ENCODE data around the gene ZNF10.

Gene ZNF10

DNA sequence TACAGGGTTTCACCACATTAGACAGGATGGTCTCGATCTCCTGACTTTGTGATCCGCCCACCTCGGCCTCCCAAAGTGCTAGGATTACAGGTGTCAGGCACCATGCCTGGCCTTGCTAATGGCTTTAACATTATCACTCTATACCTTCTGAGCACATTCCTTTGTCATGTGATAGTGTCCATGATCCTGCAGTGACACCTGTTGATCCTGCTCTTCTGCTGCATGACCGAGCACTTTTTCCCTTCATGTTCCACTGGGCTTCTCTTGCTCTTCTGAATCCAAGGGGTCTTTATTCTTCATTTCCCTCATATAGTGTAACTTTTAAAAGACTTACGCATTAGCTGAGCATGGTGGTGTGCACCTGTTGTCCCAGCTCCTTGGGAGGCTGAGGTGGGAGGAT is 62.4 kb downstream of the ZNF10 start:
- in situ Hi-C loops (cut with MboI; ENCODE audit: low sequenced_read_pairs), result no loop called here

DNA sequence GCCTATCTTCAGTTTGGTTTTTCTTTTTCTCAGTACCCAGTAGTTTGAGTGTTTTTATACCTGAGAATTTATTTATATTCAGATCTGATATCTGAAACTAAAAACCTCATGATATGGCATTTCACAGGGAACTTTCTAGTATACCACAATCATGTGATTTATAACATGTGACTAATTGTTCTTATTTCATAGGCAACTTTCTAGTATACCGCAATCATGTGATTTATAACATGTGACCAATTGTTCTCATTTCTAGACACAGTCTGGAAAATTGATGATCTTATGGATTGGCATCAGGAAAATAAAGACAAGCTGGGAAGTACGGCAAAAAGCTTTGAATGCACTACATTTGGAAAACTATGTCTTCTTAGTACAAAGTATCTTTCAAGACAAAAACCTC is 71.5 kb downstream of the ZNF10 start:
- in situ Hi-C loops (cut with MboI; ENCODE audit: low sequenced_read_pairs), result no loop called here

DNA sequence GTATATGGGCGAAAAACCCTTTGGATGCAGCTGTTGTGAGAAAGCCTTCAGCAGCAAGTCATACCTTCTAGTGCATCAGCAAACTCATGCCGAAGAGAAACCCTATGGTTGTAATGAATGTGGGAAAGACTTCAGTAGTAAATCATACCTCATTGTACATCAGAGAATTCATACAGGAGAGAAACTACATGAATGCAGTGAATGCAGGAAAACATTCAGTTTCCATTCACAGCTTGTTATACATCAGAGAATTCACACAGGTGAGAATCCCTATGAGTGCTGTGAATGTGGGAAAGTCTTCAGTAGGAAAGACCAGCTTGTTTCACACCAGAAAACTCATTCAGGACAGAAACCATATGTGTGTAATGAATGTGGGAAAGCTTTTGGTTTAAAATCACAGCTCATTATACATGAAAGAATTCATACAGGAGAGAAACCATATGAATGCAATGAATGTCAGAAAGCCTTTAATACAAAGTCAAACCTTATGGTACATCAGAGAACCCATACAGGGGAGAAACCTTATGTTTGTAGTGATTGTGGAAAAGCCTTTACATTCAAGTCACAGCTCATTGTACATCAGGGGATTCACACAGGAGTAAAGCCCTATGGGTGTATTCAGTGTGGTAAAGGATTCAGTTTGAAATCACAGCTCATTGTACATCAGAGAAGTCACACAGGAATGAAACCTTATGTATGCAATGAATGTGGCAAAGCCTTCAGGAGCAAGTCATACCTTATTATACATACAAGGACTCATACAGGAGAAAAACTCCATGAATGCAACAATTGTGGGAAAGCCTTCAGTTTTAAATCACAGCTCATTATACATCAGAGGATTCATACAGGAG is 72.3 kb downstream of the ZNF10 start:
- in situ Hi-C loops (cut with MboI; ENCODE audit: low sequenced_read_pairs), result no loop called here

- in situ Hi-C loops (cut with MboI; ENCODE audit: low sequenced_read_pairs), result no loop called here
Measured at GRCh38 chr12:133203344-133204263, 73.2 kb downstream of the ZNF10 start.

DNA sequence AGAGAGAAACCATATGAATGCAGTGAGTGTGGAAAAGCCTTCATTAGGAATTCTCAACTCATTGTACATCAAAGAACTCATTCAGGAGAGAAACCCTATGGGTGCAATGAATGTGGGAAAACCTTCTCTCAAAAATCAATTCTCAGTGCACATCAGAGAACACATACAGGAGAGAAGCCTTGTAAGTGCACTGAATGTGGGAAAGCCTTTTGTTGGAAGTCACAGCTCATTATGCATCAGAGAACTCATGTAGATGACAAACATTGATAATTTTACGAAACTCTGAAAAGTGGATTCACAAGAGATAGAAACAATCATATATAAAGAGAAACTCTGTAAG is 73.8 kb downstream of the ZNF10 start:
- in situ Hi-C loops (cut with MboI; ENCODE audit: low sequenced_read_pairs), result no loop called here

GRCh38 chr12:133206390-133206789 is 76.0 kb downstream of the ZNF10 start:
- in situ Hi-C loops (cut with MboI; ENCODE audit: low sequenced_read_pairs), result no loop called here
